Measurements from ENCODE around the gene APOL1.

Gene APOL1

DNA sequence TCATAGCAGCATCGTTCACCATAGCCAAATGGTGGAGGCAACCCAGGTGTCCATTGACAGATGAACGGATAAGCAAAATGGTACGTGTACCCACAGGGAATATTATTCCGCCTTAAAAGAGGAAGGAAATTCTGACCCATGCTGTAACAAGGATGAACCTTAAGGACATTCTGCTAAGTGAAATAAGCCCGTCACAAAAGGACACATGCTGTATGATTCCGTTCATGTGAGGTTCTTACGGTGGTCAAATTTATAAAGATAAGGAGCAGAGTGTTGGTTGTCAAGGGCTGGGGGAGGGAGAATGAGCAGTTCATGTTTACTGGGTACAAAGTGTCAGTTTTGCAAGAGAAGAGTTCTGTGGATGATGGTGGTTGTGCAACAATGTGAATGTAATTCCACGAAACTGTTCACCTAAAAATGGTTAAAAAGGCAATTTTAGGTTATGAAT is 26.3 kb downstream of the APOL1 start:
- H2BK15ac ChIP-seq (ENCODE audit: low read length), result no peak overlapping the region
- H3K79me1 ChIP-seq (ENCODE audit: low read depth, low read length), result no peaks in the 10 kb centered on the region
- H3K23ac ChIP-seq (ENCODE audit: low read depth, low read length, poor library complexity), result no peak overlapping the region
- H2BK5ac ChIP-seq (ENCODE audit: low read length), result no peak overlapping the region
- no peak overlapping the region for H3K4ac ChIP-seq (ENCODE audit: low read length)
- H2AK5ac ChIP-seq (ENCODE audit: low read depth, low read length), result no peak overlapping the region
- no peaks in the 10 kb centered on the region for H3K9me3 ChIP-seq (replicated peaks in 1 of 2; ENCODE audit: control insufficient read depth in 2 of 2, insufficient read depth in 1 of 2, low read depth in 1 of 2, low read length in 2 of 2)
- H3K27ac ChIP-seq (replicated peaks; ENCODE audit: low read length), result no peak overlapping the region
- no peak overlapping the region for H3K4me2 ChIP-seq (ENCODE audit: insufficient read depth, low read length, poor library complexity, severe bottlenecking)
- H2AFZ ChIP-seq (ENCODE audit: low read length), result no peak overlapping the region
- H3K36me3 ChIP-seq (replicated peaks in 1 of 2; ENCODE audit: control insufficient read depth in 2 of 2, insufficient read depth in 2 of 2, low read length in 2 of 2), result peaks cover 28 to 43% of the 10 kb centered on the region in 2 donors
- no CpG with 5 or more reads among the region's 8 CpGs for WGBS, 2 donors (ENCODE audit: extremely low coverage in 2 of 2, insufficient read length in 2 of 2, insufficient replicate concordance in 1 of 2)
- H3K14ac ChIP-seq (ENCODE audit: low read length), result no peak overlapping the region
- H2BK12ac ChIP-seq (ENCODE audit: low read length), result no peak overlapping the region
- no peak overlapping the region for H4K91ac ChIP-seq (ENCODE audit: low read depth, low read length, poor library complexity)
- H3K4me1 ChIP-seq (ENCODE audit: control insufficient read depth in 2 of 2, insufficient read depth in 1 of 2, low read depth in 1 of 2, low read length in 2 of 2), result no peaks in the 10 kb centered on the region
- H3K9ac ChIP-seq (ENCODE audit: low read depth, low read length, poor library complexity), result no peak overlapping the region
- no peak overlapping the region for H2BK120ac ChIP-seq (ENCODE audit: low read depth, low read length)
- no peaks in the 10 kb centered on the region for H3K27me3 ChIP-seq (ENCODE audit: control insufficient read depth in 3 of 3, insufficient read depth in 3 of 3, low read depth in 1 of 3, low read length in 3 of 3)
- H3K4me3 ChIP-seq (ENCODE audit: low read length in 2 of 2), result no peak overlapping the region
- H3K18ac ChIP-seq (ENCODE audit: low read length), result no peak overlapping the region
- no peak overlapping the region for H4K8ac ChIP-seq (ENCODE audit: low read depth, low read length)
- DNase-seq (ENCODE audit: low spot score), result no peak

DNA sequence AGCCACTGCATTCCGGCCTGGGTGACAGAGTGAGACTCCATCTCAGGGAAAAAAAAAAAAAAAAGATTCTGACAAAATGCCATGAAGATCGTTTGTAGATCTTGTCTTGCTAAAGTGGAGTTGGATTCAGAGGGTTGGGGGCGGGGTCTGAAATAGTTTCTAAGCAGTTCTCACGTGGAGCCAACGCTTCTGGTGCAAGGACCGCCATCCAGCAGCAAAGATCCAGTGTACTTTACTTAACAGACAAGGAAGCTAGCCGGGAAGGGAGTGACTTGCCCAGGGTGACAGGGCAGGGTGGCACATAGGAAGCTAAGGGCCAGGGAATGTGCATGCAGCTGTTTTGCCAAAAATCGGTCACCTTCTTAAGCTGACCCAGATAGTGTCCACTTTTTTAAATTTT is 27.4 kb downstream of the APOL1 start:
- Histone ChIP-seq H3K4me3 (ENCODE audit: low read length in 2 of 2) (no peak overlapping the region), H3K36me3 (replicated peaks in 1 of 2; ENCODE audit: control insufficient read depth in 2 of 2, insufficient read depth in 2 of 2, low read length in 2 of 2) (peaks cover 38 to 55% of the 10 kb centered on the region in 2 donors), H3K27me3 (ENCODE audit: control insufficient read depth in 3 of 3, insufficient read depth in 3 of 3, low read depth in 1 of 3, low read length in 3 of 3) (no peaks in the 10 kb centered on the region), H3K18ac (ENCODE audit: low read length) (no peak overlapping the region), H3K4me2 (ENCODE audit: insufficient read depth, low read length, poor library complexity, severe bottlenecking) (no peak overlapping the region), H4K91ac (ENCODE audit: low read depth, low read length, poor library complexity) (no peak overlapping the region), H3K4ac (ENCODE audit: low read length) (no peak overlapping the region), H2AFZ (ENCODE audit: low read length) (no peak overlapping the region), H3K9me3 (replicated peaks in 1 of 2; ENCODE audit: control insufficient read depth in 2 of 2, insufficient read depth in 1 of 2, low read depth in 1 of 2, low read length in 2 of 2) (no peaks in the 10 kb centered on the region), H2BK5ac (ENCODE audit: low read length) (no peak overlapping the region), H2BK15ac (ENCODE audit: low read length) (no peak overlapping the region), H3K4me1 (ENCODE audit: control insufficient read depth in 2 of 2, insufficient read depth in 1 of 2, low read depth in 1 of 2, low read length in 2 of 2) (no peaks in the 10 kb centered on the region), H2BK120ac (ENCODE audit: low read depth, low read length) (no peak overlapping the region), H3K27ac (replicated peaks; ENCODE audit: low read length) (no peak overlapping the region), H3K14ac (ENCODE audit: low read length) (peak overlapping the region; percentile 31), H3K79me1 (ENCODE audit: low read depth, low read length) (no peaks in the 10 kb centered on the region), H4K8ac (ENCODE audit: low read depth, low read length) (no peak overlapping the region), H3K9ac (ENCODE audit: low read depth, low read length, poor library complexity) (no peak overlapping the region), H3K23ac (ENCODE audit: low read depth, low read length, poor library complexity) (no peak overlapping the region), H2BK12ac (ENCODE audit: low read length) (no peak overlapping the region), H2AK5ac (ENCODE audit: low read depth, low read length) (no peak overlapping the region)
- WGBS, 2 donors (ENCODE audit: extremely low coverage in 2 of 2, insufficient read length in 2 of 2, insufficient replicate concordance in 1 of 2), result no CpG with 5 or more reads among the region's 8 CpGs
- no peak for DNase-seq (ENCODE audit: low spot score)

DNA sequence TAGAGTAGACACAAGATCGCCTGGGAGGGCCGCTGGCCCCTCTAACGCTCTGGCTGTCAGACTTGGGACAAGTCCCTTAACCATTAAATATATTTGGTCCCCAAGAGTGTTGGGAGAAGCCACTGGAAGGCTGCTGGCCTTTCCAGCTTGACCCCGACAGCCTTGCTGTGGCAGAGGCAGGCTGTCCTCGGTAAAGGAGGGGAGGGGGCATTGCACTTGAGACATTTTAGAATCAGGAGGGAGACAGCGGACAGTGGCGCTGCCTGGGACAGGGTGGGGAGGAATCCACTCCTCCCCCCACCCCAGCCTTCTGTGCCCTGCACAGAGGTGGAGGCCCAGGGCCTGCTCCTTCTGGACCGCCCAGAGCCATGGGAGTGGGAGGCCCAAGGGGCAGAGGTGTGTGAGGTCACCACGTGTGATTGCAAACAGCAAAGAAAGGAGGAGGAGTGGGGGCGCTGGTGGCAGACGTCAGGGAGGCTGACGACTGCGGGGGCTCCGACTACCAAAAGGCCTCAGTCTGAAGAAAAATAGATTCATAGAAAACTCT is 28.9 kb downstream of the APOL1 start:
- Histone ChIP-seq H2BK5ac (ENCODE audit: low read length) (no peak overlapping the region), H4K8ac (ENCODE audit: low read depth, low read length) (no peak overlapping the region), H3K79me1 (ENCODE audit: low read depth, low read length) (no peaks in the 10 kb centered on the region), H3K36me3 (replicated peaks in 1 of 2; ENCODE audit: control insufficient read depth in 2 of 2, insufficient read depth in 2 of 2, low read length in 2 of 2) (peaks cover 51 to 69% of the 10 kb centered on the region in 2 donors), H3K27ac (replicated peaks; ENCODE audit: low read length) (no peak overlapping the region), H3K4me1 (ENCODE audit: control insufficient read depth in 2 of 2, insufficient read depth in 1 of 2, low read depth in 1 of 2, low read length in 2 of 2) (peaks cover 0 to 3% of the 10 kb centered on the region in 2 donors), H3K18ac (ENCODE audit: low read length) (no peak overlapping the region), H2AFZ (ENCODE audit: low read length) (no peak overlapping the region), H3K9me3 (replicated peaks in 1 of 2; ENCODE audit: control insufficient read depth in 2 of 2, insufficient read depth in 1 of 2, low read depth in 1 of 2, low read length in 2 of 2) (no peaks in the 10 kb centered on the region), H2AK5ac (ENCODE audit: low read depth, low read length) (no peak overlapping the region), H4K91ac (ENCODE audit: low read depth, low read length, poor library complexity) (no peak overlapping the region), H3K14ac (ENCODE audit: low read length) (no peak overlapping the region), H3K27me3 (ENCODE audit: control insufficient read depth in 3 of 3, insufficient read depth in 3 of 3, low read depth in 1 of 3, low read length in 3 of 3) (no peaks in the 10 kb centered on the region), H3K9ac (ENCODE audit: low read depth, low read length, poor library complexity) (no peak overlapping the region), H3K4me2 (ENCODE audit: insufficient read depth, low read length, poor library complexity, severe bottlenecking) (no peak overlapping the region), H2BK12ac (ENCODE audit: low read length) (no peak overlapping the region), H2BK15ac (ENCODE audit: low read length) (no peak overlapping the region), H2BK120ac (ENCODE audit: low read depth, low read length) (peak overlapping the region; percentile 64), H3K23ac (ENCODE audit: low read depth, low read length, poor library complexity) (no peak overlapping the region), H3K4me3 (ENCODE audit: low read length in 2 of 2) (no peak overlapping the region), H3K4ac (ENCODE audit: low read length) (no peak overlapping the region)
- WGBS, 2 donors (ENCODE audit: extremely low coverage in 2 of 2, insufficient read length in 2 of 2, insufficient replicate concordance in 1 of 2), result no CpG with 5 or more reads among the region's 14 CpGs
- no peak for DNase-seq (ENCODE audit: low spot score)

DNA sequence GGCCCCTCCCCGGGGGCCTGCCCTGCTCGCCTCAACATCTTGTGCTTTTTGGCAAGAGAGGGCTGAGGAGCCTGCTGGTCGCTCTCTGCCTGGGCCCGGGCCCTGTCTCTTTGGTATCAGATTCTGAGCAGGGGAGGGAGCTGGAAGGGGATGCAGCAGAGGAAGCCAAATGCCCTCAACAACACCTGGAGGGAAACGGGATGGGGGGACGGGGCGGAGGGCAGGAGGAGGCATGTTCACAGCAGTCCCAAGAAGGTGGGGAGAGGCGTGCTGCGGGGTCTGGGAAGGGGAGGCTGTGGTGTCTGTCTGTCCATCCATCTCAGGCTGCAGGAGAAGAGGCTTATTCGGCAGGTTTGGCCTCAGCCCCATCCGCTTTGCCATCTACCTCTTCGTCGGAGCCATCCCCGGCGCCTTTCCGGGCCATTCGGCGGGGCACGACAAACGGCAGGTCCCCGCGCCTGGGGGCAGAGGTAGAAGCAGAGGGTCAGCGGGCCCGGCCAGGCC is 29.4 kb downstream of the APOL1 start:
- Histone ChIP-seq H3K27ac (replicated peaks; ENCODE audit: low read length) (no peak overlapping the region), H2BK15ac (ENCODE audit: low read length) (no peak overlapping the region), H3K36me3 (replicated peaks in 1 of 2; ENCODE audit: control insufficient read depth in 2 of 2, insufficient read depth in 2 of 2, low read length in 2 of 2) (peaks cover 53 to 73% of the 10 kb centered on the region in 2 donors), H2BK120ac (ENCODE audit: low read depth, low read length) (peak overlapping the region; percentile 64), H3K4me2 (ENCODE audit: insufficient read depth, low read length, poor library complexity, severe bottlenecking) (no peak overlapping the region), H3K27me3 (ENCODE audit: control insufficient read depth in 3 of 3, insufficient read depth in 3 of 3, low read depth in 1 of 3, low read length in 3 of 3) (no peaks in the 10 kb centered on the region), H3K4ac (ENCODE audit: low read length) (no peak overlapping the region), H2BK12ac (ENCODE audit: low read length) (no peak overlapping the region), H3K9ac (ENCODE audit: low read depth, low read length, poor library complexity) (no peak overlapping the region), H3K18ac (ENCODE audit: low read length) (no peak overlapping the region), H4K91ac (ENCODE audit: low read depth, low read length, poor library complexity) (no peak overlapping the region), H3K4me1 (ENCODE audit: control insufficient read depth in 2 of 2, insufficient read depth in 1 of 2, low read depth in 1 of 2, low read length in 2 of 2) (peaks cover 0 to 3% of the 10 kb centered on the region in 2 donors), H3K79me1 (ENCODE audit: low read depth, low read length) (no peaks in the 10 kb centered on the region), H3K23ac (ENCODE audit: low read depth, low read length, poor library complexity) (no peak overlapping the region), H2AK5ac (ENCODE audit: low read depth, low read length) (no peak overlapping the region), H3K14ac (ENCODE audit: low read length) (no peak overlapping the region), H3K4me3 (ENCODE audit: low read length in 2 of 2) (no peak overlapping the region), H2AFZ (ENCODE audit: low read length) (no peak overlapping the region), H4K8ac (ENCODE audit: low read depth, low read length) (no peak overlapping the region), H3K9me3 (replicated peaks in 1 of 2; ENCODE audit: control insufficient read depth in 2 of 2, insufficient read depth in 1 of 2, low read depth in 1 of 2, low read length in 2 of 2) (no peaks in the 10 kb centered on the region), H2BK5ac (ENCODE audit: low read length) (no peak overlapping the region)
- no peak for DNase-seq (ENCODE audit: low spot score)
- WGBS, 2 donors (ENCODE audit: extremely low coverage in 2 of 2, insufficient read length in 2 of 2, insufficient replicate concordance in 1 of 2), result no CpG with 5 or more reads among the region's 24 CpGs

Data from neuronal stem cell (in vitro differentiated cells).